ENCODE results near the gene ZDHHC11B.
"Not testable (repeated sequence)": the region's sequence is repeated elsewhere in the genome, so short reads cannot be mapped to it uniquely, and the experiment has no call there.

The ZDHHC11B gene

GRCh38 chr5:691817-692528, 92.6 kb downstream of the ZDHHC11B start:
- Histone ChIP-seq H3K27ac (ENCODE audit: extremely low read depth, low read depth, low read length) (no peak overlapping the region), H3K36me3 (ENCODE audit: control insufficient read depth in 2 of 2, insufficient read depth in 1 of 2, low read length in 2 of 2) (no peaks in the 10 kb centered on the region), H3K9me3 (ENCODE audit: control insufficient read depth, insufficient read depth, low read depth, low read length) (no peaks in the 10 kb centered on the region), H3K4me3 (ENCODE audit: low read depth, low read length) (peak overlapping the region; percentile 44; the same call in 1 of the 2 replicates), H3K4me1 (ENCODE audit: control insufficient read depth, insufficient read depth, low read length) (no peaks in the 10 kb centered on the region)
- ChIA-PET POLR2A (interaction anchor here (0.9 to 1.4 kb wide), 2 partner anchors 19 to 96 kb away, joined by 3 to 11 read pairs; no protein-coding TSS in a partner anchor), CTCF (no interaction called here)
- TF ChIP-seq ZNF791 (tag by site-specific recombination; IDR thresholded peaks at IDR 0.05) = no peak
- TF ChIP-seq ZNF274 (IDR thresholded peaks at IDR 0.05; ENCODE audit: low read length) = no peak
- no peak for TF ChIP-seq ZNF274 (tag by site-specific recombination; IDR thresholded peaks at IDR 0.05; ENCODE audit: borderline replicate concordance)
- TF ChIP-seq MYNN (tag by site-specific recombination; IDR thresholded peaks at IDR 0.05; ENCODE audit: borderline replicate concordance) = peak; percentile 59; the same call in 1 of the 2 replicates
- TF ChIP-seq ZNF549 (tag by site-specific recombination; IDR thresholded peaks at IDR 0.05) = no peak
- TF ChIP-seq, protein P1, sequence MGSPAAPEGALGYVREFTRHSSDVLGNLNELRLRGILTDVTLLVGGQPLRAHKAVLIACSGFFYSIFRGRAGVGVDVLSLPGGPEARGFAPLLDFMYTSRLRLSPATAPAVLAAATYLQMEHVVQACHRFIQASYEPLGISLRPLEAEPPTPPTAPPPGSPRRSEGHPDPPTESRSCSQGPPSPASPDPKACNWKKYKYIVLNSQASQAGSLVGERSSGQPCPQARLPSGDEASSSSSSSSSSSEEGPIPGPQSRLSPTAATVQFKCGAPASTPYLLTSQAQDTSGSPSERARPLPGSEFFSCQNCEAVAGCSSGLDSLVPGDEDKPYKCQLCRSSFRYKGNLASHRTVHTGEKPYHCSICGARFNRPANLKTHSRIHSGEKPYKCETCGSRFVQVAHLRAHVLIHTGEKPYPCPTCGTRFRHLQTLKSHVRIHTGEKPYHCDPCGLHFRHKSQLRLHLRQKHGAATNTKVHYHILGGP (tag by site-specific recombination; IDR thresholded peaks at IDR 0.05) = no peak
- TF ChIP-seq ZSCAN16 (tag by site-specific recombination; IDR thresholded peaks at IDR 0.05) = no peak
- no peak for TF ChIP-seq PATZ1 (tag by site-specific recombination; IDR thresholded peaks at IDR 0.05)
- no peak for TF ChIP-seq ZBTB8A (tag by site-specific recombination; IDR thresholded peaks at IDR 0.05)
- TF ChIP-seq ZNF610 (tag by site-specific recombination; IDR thresholded peaks at IDR 0.05; ENCODE audit: borderline replicate concordance) = no peak
- TF ChIP-seq ELK4 (IDR thresholded peaks at IDR 0.05; ENCODE audit: borderline replicate concordance, low read depth, low read length) = no peak
- no peak for TF ChIP-seq ZFHX2 (tag by site-specific recombination; conservative IDR thresholded peaks at IDR 0.05)
- TF ChIP-seq, protein P2, sequence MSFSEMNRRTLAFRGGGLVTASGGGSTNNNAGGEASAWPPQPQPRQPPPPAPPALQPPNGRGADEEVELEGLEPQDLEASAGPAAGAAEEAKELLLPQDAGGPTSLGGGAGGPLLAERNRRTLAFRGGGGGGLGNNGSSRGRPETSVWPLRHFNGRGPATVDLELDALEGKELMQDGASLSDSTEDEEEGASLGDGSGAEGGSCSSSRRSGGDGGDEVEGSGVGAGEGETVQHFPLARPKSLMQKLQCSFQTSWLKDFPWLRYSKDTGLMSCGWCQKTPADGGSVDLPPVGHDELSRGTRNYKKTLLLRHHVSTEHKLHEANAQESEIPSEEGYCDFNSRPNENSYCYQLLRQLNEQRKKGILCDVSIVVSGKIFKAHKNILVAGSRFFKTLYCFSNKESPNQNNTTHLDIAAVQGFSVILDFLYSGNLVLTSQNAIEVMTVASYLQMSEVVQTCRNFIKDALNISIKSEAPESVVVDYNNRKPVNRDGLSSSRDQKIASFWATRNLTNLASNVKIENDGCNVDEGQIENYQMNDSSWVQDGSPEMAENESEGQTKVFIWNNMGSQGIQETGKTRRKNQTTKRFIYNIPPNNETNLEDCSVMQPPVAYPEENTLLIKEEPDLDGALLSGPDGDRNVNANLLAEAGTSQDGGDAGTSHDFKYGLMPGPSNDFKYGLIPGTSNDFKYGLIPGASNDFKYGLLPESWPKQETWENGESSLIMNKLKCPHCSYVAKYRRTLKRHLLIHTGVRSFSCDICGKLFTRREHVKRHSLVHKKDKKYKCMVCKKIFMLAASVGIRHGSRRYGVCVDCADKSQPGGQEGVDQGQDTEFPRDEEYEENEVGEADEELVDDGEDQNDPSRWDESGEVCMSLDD (tag by site-specific recombination; IDR thresholded peaks at IDR 0.05) = 0 out of 2 replicates have a peak, but pooled peaks have one; percentile 28
- no peak for TF ChIP-seq ZNF426 (tag by site-specific recombination; IDR thresholded peaks at IDR 0.05)
- TF ChIP-seq ZNF114 (tag by site-specific recombination; IDR thresholded peaks at IDR 0.05) = no peak
- TF ChIP-seq ZNF654 (tag by site-specific recombination; IDR thresholded peaks at IDR 0.05; ENCODE audit: low read depth) = no peak

GRCh38 chr5:691049-691448, 93.5 kb downstream of the ZDHHC11B start:
- POLR2A ChIA-PET = not testable (repeated sequence)

GRCh38 chr5:690293-690692, 94.2 kb downstream of the ZDHHC11B start:
- POLR2A ChIA-PET; H3K27ac ChIP-seq (ENCODE audit: extremely low read depth, low read depth, low read length); H3K4me1 ChIP-seq (ENCODE audit: control insufficient read depth, insufficient read depth, low read length); H3K36me3 ChIP-seq (ENCODE audit: control insufficient read depth in 2 of 2, insufficient read depth in 1 of 2, low read length in 2 of 2); H3K9me3 ChIP-seq (ENCODE audit: control insufficient read depth, insufficient read depth, low read depth, low read length); H3K4me3 ChIP-seq (ENCODE audit: low read depth, low read length); CTCF ChIA-PET: not testable (repeated sequence)

More at GRCh38 chr5:691049-691448, 93.5 kb downstream of the ZDHHC11B start:
- H3K9me3 ChIP-seq (ENCODE audit: control insufficient read depth, insufficient read depth, low read depth, low read length); CTCF ChIA-PET; H3K4me3 ChIP-seq (ENCODE audit: low read depth, low read length); H3K4me1 ChIP-seq (ENCODE audit: control insufficient read depth, insufficient read depth, low read length); H3K36me3 ChIP-seq (ENCODE audit: control insufficient read depth in 2 of 2, insufficient read depth in 1 of 2, low read length in 2 of 2); H3K27ac ChIP-seq (ENCODE audit: extremely low read depth, low read depth, low read length): not testable (repeated sequence)

DNA sequence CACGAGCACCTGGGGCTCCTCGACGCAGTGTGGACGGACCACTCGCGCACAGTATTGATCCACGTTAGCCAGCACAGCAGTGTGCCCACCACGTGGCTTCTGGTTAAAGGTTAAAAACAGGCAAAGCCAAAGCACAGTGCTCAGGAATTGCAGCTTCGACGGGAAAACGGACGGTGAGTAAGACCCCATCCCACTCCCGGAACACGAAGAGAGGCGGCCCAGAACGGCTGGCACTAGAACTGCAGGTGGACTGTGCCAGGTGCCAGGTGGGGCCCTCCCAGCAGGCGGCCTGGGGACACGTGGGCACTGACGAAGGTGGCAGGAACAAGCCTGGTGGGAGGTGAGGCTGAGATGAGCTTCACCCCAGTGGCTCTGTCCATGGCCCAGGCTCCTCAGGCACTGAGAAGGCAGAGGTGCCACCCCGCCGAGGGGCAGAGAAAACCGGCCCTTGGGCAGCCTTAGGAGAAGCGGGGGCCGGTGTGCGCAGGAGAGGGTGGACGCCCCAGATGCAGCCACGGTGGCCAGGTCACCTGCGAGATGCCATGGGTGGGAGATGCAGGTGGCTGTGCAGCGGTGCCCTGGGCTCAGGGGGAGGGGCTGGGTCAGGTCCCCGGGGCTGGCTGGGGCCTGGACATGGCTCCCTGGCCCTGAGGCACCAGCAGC, 96.0 kb downstream of the ZDHHC11B start:
- H3K4me3 ChIP-seq (ENCODE audit: low read depth, low read length); H3K36me3 ChIP-seq (ENCODE audit: control insufficient read depth in 2 of 2, insufficient read depth in 1 of 2, low read length in 2 of 2); H3K4me1 ChIP-seq (ENCODE audit: control insufficient read depth, insufficient read depth, low read length); CTCF ChIA-PET; H3K9me3 ChIP-seq (ENCODE audit: control insufficient read depth, insufficient read depth, low read depth, low read length); POLR2A ChIA-PET; H3K27ac ChIP-seq (ENCODE audit: extremely low read depth, low read depth, low read length): not testable (repeated sequence)

DNA sequence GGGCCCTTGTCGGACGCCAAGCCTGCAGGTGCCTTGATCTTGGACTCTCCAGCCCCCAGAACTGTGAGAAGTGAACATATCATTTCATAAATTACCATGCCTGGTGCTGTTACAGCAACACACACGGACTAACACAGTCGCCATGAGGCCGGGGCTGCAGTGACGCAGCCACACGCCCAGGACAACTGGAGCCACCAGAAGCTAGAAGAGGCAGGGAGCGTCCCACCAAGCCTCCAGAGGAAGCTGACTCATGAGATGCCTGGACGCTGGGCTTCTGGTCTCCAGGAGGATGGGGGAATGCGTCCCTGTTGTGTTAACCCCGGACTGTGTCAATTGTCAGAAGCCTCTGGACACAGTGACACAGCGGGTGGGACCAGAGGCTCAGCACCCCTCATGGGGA, 97.6 kb downstream of the ZDHHC11B start:
- H3K4me1 ChIP-seq (ENCODE audit: control insufficient read depth, insufficient read depth, low read length); H3K27ac ChIP-seq (ENCODE audit: extremely low read depth, low read depth, low read length); POLR2A ChIA-PET: not testable (repeated sequence)

More for the DNA sequence above, 97.6 kb downstream of the ZDHHC11B start:
- CTCF ChIA-PET; H3K36me3 ChIP-seq (ENCODE audit: control insufficient read depth in 2 of 2, insufficient read depth in 1 of 2, low read length in 2 of 2); H3K4me3 ChIP-seq (ENCODE audit: low read depth, low read length); H3K9me3 ChIP-seq (ENCODE audit: control insufficient read depth, insufficient read depth, low read depth, low read length): not testable (repeated sequence)
